Fibroblast of skin of back (primary cell): ENCODE data around the gene PITPNC1.

Source experiments
- DNase-seq: peaks from one replicate; pipeline ENCODE4 v3.0.0-alpha.2; 2013

PITPNC1 gene

DNA sequence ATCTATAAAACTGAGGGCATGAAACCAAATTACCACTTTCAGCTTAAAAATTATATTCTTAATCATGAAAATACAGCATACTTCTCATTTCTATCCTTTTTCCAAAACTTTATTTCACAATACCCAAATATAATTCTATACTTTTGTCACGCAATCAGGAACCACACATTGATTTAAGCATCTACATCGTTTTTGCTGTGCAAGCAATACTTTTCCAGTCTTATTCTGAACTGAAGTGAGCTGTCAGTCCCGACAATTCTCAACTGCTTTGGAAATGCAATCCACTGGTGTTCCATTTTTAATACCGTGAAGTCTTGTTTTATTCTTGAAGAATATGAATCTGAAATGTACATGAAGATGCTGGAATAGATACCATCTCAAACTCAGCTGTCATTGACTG is 280.5 kb downstream of the PITPNC1 start:
- DNase-seq: no peak

DNA sequence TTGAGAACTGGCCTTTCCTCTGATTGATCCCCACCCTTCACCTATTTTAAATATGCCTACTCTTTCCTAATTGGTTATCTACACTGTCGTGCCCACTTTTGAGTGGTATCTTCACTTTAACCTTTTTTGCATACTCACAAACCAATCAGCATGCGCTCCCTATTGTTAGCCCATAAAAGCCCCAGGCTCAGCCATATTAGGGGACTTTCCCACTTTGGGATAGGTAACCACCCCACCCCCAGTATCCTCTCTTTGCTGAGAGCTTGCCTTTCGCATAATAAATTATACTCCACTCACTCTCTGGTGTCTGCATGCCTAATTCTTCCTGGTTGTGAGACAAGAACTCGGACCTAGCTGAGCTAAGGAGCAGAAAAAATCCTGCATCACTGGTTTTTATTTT is 281.2 kb downstream of the PITPNC1 start:
- DNase-seq: no peak

DNA sequence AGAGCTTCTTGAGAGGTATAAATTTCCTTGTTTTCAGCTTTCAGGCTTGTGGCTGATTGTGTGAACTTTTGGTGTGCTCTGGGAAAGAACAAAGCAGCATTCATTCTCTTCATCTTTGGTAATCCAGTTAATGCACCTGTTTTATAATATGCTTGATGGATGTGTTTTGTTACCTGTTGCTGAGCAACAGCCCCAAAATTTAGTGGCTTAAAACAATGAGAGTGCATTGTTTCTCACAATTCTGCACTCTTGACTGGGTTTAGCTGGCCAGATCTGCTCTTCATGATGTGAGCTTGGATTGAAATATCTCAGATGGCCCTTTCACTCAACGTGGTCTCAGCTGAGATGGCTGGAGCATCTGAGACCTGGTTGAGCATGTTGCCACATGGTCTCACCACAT is 281.9 kb downstream of the PITPNC1 start:
- no peak for DNase-seq

DNA sequence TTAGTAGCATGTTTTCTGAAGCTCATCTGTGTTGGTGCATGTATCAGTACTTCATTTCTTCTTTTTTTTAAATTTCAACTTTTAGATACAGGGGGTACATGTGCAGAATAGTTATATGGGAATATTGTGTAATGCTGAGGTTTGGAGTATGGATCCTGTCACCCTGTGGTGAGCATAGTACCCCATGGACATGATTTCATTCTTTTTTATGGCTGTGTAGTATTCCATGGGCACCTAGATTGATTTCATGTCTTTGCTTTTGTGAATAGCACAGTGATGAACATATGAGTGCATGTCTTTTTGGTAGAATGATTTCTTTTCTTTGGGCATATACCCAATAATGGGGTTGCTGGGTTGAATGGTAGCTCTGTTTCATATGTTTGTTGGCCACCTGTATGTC is 285.6 kb downstream of the PITPNC1 start:
- no peak for DNase-seq

DNA sequence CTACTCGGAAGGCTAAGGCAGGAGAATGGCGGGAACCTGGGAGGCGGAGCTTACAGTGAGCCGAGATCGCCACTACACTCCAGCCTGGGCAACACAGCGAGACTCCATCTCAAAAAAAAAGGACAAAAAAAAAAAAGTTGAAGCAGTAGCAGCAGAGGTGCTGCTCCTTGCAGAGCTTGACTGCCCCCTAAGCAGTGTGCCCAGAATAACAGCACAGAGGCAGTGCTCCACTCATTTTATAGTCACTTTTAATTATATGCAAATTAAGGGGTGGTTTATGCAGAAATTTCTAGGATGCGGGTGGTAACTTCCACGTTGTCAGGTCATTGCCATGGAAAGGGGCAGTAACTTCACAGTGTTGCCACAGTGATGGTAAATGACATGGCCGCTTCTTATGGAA is 286.4 kb downstream of the PITPNC1 start:
- no peak for DNase-seq

DNA sequence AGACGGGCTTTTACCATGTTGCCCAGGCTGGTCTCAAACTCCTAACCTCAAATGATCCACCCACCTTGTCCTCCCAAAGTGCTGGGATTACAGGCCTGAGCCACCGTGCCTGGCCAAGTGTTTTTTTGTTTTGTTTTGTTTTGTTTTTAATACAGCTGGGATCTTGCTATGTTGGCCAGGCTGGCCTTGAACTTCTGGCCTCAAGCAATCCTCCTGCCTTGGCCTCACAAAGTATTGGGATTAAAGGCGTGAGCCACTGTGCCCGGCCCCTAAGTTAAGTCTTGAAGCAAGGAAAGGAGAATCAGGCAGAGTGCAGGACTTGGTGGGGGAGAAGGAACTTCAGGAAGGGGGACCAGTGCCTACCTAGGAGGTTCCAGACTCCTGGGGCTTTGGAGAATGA is 288.9 kb downstream of the PITPNC1 start:
- no peak for DNase-seq

DNA sequence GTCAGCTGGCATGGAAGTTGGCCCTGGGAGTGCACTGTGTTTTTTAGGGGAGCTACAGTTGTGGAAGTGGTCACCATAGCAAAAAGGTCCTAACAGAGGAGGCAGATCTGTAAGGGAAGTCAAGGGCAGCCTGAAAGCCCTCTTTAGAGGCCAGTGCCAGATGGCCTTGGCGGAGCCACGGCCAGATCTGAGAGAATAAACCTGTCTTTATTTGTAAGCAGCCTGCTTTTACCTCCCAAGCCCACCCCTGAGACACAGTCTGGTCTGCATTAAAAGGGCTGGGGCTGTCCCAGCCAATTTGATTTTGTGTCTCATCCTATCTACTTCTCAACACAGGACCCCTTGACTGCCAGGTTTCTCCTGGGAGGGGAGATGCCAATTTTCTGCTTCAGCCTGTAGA is 289.6 kb downstream of the PITPNC1 start:
- DNase-seq: no peak

DNA sequence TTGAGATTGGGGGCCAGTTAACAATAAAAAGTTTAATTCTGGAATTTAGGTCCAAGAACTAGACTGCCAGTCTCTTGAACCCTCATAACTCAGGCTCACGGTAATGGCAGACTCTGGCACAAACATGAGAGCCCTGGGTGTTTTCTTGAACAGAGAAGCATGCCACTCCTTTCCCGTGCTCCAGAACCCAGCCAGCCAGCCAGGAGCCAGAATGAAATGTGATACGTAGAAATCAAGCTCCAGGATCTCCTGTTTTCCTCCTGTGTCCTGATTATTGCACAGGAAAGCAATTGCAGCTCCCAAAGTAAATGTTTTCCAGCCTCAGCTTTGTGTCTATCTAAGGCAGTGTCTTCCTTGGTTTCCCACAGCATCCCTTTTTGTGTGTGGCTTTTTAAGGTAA is 294.4 kb downstream of the PITPNC1 start:
- DNase-seq: no peak

DNA sequence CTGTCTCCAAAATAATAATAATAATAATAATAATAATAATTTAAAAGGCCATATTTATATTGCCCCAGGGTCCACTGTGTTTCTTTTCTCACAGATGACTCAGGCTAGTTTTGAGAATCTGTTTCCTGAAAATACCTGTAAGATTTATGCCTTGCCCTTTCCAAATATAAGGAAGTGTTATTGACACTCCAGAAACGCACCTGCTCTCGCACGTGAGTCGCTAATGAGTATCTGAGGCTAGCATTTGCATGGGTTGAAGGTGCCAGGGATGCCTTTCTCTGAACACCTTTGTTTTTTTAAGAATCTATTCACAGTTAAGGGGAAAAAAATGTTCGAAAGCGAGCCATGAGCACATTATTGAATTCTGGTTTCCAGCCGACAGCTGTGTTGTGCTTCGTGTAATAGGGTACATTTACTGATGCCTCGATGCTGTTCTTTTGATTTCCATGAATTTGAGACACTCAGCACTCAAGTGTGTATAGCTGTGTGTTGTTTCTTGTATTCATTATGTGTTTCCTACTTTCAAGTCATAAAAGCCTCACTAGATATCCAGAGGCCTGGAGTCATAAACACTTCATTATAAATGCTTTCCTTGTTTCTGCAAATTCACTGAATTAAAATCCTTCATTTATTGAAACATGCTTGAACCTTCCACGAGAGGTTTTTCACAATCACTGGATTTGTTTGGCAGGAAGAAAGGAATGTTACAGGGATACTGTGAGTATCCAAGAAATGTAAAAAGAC is 295.7 kb downstream of the PITPNC1 start:
- DNase-seq: no peak

DNA sequence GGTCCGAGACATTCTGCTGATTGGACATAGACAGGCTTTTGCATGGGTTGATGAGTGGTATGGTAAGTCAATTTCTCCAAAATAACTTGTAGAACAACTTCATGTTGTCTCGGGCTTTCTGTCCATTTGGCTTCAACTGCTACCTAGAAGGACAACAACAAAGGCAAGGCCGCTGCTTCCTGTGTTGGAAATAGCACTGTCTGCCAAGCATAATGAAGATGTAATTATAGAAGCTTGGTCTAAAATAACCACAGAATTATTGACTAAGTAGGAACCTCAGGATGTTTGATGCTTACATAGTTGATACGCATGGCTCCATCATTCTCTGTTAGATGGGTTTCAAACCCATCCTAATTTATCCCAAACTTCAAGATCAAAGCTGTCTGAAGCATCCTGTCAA is 298.4 kb downstream of the PITPNC1 start:
- no peak for DNase-seq

DNA sequence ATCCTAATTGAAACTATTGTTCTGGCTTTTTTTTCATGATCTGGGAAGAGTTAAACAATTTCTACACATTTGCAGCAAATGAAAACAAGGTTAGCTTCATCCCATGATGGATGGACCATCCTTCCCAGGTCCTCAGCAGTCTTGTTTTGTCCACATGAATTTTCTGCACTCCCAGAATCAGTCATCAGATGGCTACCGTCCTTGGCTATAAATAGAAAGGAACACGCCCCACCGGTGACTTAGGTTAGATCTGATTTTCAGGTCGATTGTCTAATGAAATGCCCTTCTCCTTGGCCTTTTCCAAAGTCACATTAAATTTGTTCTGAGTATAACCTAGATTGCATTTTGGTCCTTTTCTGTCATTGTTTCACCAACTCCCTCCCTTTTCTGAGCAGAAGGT is 299.2 kb downstream of the PITPNC1 start:
- DNase-seq: no peak

DNA sequence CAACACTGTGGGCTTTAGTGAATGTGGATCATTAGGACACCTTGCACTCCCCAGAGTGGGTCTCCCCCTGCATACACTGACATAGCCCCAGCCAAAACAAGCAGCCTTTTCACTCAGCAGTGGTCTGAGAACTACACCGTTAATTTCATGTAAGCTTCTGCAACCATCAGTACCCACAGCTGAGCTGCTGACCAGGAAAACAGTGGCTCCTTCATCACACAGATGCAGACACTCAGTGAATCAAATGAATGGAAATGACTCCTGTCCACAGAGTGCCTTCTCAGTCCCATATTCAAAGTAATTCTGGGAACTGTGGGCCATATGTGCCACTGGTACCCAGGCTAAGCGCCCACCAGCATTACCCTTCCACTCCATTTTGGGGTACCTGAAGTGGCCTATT is 301.3 kb downstream of the PITPNC1 start:
- no peak for DNase-seq

DNA sequence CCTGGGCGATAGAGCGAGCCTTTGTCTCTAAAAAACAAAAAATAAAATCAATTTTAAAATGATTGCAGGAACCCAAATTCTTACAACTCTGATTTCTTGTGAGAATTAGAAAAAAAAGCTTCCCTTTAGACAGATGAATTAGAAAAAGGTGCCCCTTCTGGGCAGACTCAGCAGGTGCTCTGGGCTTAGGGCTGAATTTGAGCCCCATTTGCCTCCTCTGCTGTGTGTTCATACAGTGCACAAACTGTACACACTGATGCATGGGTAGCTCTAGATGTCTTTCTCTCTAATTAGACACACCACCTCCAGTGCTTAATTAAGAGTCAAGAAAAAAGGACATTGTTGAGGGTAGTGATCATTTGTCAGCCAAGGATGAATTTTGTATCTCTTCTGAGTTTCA is 302.1 kb downstream of the PITPNC1 start:
- no peak for DNase-seq

DNA sequence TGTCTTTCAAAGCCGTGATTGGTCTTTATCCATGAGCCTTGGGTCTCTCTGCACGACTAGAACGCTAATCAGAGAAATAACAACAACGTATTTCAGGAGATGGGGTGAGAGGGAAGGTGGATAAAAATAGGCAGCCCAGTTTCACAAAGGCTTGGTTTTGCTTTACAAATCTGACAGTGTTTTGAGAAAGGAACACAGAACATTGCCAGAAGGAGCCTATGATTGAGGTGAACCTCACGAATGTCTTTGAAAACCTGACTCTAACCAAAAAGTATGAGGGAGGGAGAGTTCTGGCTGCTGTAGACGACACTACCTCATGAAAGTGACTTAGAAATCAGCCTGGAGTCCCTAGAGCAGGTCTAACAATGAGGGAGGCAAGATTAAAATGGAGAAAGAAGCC is 302.6 kb downstream of the PITPNC1 start:
- no peak for DNase-seq

DNA sequence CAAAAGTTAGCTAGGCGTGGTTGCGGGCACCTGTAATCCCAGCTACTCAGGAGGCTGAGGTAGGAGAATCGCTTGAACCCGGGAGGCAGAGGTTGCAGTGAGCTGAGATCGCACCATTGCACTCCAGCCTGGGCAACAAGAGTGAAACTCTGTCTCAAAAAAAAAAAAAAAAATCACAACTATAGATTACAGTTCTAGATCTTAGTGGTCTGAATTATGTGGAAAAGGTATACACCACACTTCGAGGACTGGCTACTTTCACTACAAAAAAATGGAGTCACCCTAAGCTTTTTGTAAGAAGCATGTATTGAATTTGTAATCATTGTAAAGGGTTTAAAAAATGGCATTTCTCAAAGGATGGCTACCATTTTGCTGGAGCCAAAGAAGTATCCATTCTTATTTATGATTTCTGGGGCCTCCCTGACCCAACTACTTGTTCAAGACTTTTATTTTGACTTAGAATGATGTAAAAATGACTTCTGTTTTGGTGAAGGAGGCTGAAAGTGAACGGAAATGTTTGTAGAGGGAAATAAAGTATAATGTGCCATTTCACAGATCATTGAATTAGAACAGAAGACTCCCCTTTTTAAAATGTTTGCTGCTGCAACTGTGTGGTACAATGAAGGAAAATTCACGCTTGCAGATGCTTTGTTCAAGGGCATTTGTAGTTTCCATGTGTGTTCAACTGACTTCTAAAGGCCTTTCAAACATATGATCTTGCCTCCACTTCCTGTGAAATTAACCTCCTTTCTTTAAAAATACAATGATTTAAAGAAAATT is 303.6 kb downstream of the PITPNC1 start:
- no peak for DNase-seq

DNA sequence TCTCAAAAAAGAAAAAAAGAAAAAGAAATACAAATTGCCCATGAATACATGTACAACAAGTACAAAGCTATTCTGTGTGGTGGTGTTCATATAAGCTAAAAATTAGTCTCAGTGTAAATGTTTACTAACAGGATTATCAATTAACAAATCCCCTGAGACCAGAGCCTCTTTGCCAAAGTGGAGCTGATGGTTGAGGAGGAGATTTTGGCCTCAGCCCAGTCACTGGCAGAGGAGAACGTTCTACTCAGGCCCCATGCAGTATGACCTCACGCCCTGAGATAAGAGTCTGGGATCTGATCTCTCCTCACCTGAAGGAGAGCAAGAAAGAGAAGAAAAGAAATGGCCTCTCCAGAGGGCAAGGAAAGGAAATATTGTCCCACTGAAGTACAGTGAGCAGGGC is 305.1 kb downstream of the PITPNC1 start:
- DNase-seq: no peak

DNA sequence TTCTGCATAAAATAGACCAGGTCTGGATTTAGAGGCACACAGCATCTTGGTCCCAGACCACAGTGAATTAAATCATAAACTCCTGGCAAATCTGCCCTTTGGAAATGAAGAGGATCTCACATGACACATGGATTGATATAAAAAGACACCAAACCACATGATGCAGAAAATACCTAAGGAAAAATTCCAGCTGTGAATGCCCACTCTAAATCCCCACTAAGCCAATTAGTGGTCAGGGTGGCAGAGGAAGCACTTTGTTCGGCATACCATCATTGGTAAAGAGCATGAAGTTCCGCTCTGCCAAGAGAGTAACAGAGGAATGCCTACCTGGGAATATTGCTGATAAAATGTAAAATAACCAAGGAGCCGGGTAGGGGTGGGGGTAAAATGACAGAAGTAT is 308.3 kb downstream of the PITPNC1 start:
- no peak for DNase-seq

DNA sequence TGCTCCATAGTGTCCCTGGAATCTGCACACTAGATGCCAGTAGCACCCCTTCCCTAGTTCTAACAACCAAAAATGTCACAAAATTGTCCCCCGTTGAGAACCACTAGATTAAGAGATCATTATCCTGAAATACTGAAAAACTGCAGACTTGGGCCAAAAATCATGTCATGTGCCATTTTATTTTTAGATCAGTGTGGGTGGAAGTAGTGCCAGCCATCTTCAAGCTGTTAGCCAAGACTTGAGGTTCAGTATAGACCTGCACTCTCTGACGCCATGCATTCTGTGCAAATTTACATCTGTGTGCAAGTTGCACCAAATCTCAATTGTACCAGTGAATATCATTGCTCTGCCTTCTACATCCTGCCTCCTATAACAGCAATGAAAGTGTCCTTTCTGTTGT is 309.2 kb downstream of the PITPNC1 start:
- no peak for DNase-seq

DNA sequence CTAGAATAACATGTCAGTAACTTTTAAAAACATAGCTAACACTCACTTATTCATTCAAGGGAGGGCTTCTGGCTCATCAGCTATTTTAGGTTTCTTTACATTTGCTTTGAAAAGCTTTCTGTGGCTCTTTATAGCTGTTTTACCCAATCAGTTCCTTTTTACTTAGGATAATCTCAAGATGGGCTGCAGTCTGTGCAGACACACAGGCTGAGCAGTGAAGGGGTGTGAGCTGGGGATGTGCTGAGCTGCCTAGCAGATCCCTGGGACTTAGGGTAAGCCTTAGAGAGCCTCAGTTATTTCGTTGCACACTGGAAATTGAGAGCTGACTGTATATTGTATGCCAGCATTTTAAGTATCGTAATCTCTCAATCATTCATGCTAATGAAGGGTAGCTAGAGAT is 310.4 kb downstream of the PITPNC1 start:
- DNase-seq: no peak

DNA sequence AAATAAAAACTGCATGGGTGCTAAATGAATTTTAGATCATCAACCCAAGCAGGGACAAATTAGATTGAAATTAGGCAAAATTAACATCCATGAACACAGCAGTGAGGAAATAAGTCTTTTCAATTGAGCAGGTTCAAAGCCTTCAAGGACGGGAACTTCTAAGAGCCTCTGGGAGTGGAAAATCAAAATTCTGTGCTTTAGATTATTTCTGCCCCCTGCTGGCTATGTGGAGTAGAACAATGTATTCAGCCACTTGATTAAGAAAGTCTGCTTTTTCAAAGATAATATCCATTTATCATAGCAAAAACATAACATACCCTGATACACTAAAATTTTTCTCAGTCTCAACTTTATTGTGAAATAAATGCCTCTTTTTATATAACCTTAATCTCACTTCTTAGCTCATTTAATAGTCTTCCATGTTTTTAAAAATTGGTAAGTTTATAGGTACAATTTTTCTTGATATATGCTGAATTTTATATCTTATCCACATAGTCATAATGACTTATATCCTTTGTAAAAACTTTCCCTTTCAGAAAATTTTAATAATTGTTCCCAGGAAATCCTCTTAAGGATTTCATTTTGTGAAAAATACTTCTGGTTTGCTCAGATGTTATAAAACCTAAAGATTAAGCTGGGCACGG is 312.6 kb downstream of the PITPNC1 start:
- peak; percentile 59 for DNase-seq

DNA sequence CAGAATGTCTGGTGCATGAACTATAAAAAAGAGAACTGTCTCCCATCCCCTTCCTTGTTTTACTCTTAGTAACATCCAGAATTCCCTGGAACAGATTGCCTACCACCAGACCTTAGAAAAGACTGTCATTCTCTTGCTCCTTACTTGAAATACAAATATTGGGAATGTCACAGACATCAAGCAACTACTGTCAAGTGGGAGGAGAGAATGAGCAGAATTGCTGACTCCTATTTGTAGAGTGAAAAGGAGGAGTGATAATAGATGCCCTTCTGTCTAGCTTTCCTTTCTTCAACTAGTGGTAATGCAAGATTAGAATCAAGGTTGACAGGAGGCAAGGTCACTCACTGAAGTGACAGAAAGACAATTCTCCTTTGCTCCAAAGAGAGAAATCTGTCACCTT is 316.7 kb downstream of the PITPNC1 start:
- DNase-seq: no peak

DNA sequence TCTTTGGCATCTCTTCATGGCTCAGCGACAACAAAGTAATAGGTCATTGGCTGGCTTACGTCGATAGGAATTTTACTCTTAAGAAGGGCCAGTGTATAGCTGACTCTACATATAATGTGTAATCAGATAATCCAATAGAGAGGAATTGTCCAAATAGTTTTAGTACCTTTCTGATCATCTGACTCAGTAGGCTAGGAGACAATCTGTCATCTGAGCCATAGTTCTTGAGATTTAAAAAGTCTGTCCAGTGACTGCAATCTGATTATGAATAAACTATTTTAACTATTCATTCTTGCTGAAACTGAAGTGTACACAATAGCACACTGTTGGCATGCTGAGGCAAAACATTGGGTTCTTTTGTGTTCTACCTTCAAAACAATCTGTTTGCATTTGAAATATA is 319.3 kb downstream of the PITPNC1 start:
- no peak for DNase-seq

DNA sequence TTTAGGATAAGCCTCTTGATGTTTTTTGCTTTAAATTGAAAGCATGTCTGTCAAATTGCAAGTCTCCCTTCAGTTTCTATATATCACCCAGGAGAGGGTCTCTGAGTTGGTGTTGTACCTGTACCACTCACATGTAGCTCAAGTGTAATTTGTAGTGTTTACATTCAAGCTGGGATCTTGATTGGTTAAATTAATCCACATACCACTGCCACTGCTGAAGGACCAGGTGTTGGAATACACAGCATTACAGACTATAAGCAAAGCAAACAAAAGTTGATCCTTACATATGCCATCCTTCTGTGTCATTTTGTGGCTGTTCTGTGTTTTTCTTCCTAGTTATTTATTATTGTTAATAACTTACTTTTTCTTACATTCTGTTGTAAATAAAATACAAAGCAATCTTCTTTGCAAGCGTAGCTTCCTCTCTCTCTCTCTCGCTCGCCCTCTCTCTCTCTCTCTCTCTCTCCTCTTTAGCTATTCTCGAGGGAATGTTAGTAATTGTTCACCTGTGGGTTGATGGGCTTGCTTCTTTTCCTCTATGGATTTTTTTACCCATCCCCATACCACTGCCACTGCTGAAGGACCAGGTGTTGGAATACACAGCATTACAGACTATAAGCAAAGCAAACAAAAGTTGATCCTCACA is 319.9 kb downstream of the PITPNC1 start:
- DNase-seq: no peak
